GM12865 (cell line): ENCODE results near the gene SRSF8.
"Not testable (repeated sequence)": the region's sequence is repeated elsewhere in the genome, so short reads cannot be mapped to it uniquely, and the experiment has no call there.

Experiments used
- DNase-seq: peaks from one replicate; pipeline ENCODE4 v3.0.0; 2010; ENCODE audit warnings: low read depth
- H3K4me3 ChIP-seq: 2 replicates; pipeline ENCODE4 v1.5.1; 2011; ENCODE audit warnings: mild to moderate bottlenecking, low read depth, low read length, control low read depth
- CTCF ChIP-seq: IDR thresholded peaks from 2 replicates; pipeline ENCODE4 v1.5.1; 2011; ENCODE audit warnings: low read length, control low read depth, low read depth, inconsistent platforms; ENCODE audit not compliant: insufficient read depth; ENCODE audit errors: missing control alignments

SRSF8 gene

GRCh38 chr11:95102733-95103132 is 36.0 kb downstream of the SRSF8 start:
- H3K4me3 ChIP-seq, result no peak overlapping the region
- no peak for DNase-seq
- TF ChIP-seq CTCF, result no peak

GRCh38 chr11:95103701-95104100 is 37.0 kb downstream of the SRSF8 start:
- no peak for DNase-seq
- H3K4me3 ChIP-seq, result no peak overlapping the region
- TF ChIP-seq CTCF, result no peak

- H3K4me3 ChIP-seq, result no peak overlapping the region
- DNase-seq, result no peak
- TF ChIP-seq CTCF, result no peak
Observed at GRCh38 chr11:95104121-95104830, 37.6 kb downstream of the SRSF8 start.

GRCh38 chr11:95104856-95105255 is 38.1 kb downstream of the SRSF8 start:
- no peak overlapping the region for H3K4me3 ChIP-seq
- no peak for DNase-seq
- no peak for TF ChIP-seq CTCF

DNA sequence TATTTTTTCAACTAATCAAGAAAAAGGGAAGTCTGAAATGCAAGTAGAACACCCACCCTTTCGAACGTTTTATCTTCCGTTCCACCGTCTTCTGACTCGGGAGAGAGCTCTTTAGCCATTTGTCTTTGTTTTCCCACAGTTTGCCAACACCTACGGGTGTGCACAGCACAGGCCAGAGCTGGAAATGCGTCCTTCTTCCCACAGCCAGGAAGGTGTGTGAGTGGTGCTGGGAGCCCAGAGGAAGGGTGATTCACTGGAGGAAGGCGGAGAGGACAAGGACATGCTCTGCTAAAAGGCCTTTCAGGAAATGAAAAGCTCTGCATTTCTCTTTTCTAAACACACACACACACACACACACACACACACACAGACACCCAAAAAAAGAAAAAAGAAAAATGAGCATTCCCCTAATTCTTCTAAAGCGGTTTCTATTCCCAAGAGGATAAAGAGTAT is 41.5 kb downstream of the SRSF8 start:
- no peak overlapping the region for H3K4me3 ChIP-seq
- no peak for TF ChIP-seq CTCF
- no peak for DNase-seq

DNA sequence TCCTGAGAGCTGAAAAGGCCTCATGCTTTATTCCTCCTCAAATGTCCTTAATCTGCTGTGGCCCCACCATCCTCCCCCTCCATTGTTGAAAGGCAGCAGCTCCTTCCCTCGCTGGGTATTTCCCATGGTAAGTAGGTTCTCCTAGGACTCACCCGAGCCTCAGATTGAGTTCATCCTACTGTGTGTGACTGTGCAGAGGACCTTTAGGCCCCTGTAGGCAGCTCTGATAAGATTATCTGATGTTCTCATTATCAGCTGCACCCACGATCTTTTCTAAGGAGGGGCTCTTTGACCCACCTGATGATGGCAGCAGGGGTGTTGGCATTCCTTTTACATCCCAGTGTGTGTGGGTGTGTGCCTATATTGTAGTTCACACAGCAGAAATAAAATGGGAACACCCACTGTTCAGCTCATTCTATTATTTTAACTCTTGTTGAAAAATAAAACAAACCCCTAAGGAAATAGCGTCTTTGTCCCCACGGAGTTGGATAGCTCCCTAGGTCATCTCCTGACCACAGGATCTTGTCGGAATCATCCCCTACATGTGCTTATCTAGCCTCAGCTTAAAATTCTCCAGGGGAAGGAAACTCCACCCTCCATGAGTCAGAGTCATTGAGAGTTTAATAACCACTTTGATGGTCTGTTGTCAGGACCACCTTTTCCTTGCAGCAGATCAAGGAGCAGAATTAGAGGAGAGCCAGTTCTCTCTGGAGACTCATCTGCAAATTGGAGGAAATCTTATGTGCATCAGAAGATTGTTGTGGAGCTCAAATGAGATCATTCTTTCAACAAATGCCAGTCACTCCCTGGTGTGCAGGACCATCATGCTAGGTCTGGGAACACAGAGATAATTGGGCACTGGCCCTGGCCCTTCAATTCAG is 42.2 kb downstream of the SRSF8 start:
- no peak for TF ChIP-seq CTCF

DNA sequence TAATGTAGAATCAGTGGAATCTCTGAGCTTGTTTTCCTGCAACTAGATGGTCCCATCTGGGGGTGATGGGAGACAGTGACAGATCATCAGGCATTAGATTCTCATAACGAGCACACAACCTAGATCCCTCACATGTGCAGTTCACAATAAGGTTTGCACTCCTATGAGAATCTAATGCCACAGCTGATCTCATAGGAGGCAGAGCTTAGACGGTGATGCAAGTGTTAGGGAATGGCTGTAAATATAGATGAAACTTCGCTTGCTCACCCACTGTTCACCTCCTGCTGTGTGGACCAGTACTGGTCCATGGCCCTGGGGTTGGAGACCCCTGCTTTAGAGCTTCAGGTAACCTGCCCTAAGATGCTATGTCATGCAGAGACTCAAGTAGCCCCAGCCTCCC is 44.8 kb downstream of the SRSF8 start:
- DNase-seq, H3K4me3 ChIP-seq: not testable (repeated sequence)

More for the DNA sequence above, 42.2 kb downstream of the SRSF8 start:
- no peak for DNase-seq
- H3K4me3 ChIP-seq, result no peak overlapping the region
